A673 (cell line): ENCODE results near the gene TLNRD1.

Source experiments
- CTCF ChIP-seq: fragments of 300-800, 200-600 bp; sonication (generic); conservative IDR thresholded peaks from 2 replicates; pipeline ENCODE4 v1.5.1; 2017; ENCODE audit warnings: low read depth, mild to moderate bottlenecking, antibody characterized with exemption, low read length, moderate library complexity, mixed read lengths
- EZH2 ChIP-seq: fragments of 200-600 bp; sonication (generic); IDR thresholded peaks from 2 replicates; pipeline ENCODE4 v1.6.1; 2017; ENCODE audit warnings: borderline replicate concordance, low read depth, mild to moderate bottlenecking, mixed read lengths, antibody characterized with exemption, low read length; ENCODE audit not compliant: poor library complexity, severe bottlenecking

DNA sequence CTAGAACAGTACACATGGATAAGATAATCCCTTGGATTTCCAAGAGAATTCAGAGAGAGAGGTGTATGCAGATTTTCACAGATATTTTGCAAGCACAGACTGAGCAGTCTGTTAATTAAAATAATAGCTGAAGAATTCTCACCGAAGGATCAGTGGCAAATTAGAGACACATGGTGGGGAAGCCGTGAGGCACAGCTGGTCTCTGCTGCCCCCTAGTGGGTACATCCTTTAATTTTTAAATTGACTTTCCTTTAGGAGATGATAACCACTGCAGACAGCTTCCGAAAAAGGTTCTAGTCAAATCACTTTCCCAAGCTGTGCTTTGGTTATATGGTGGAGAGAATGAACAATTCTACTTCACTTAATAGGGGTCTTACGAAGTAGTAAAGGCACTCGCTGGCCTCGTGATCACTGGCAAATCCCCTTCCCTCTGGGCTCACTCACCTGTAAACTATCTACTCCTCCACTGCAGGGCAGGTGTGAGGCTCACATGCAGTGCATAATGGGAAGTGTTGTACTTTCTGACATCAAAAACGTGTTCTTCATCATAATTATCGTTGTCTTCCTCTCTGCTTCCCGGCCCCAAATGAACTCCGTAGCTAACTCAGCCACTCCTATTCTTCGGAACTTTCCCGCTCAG, 30.6 kb upstream of the TLNRD1 start:
- TF ChIP-seq CTCF (peak; percentile 78), EZH2 (no peak)
